22Rv1 (cell line): Measurements from ENCODE around the gene COG5.
A peak's percentile ranks its signal among the peaks of the same experiment; 100 is the strongest.

ENCODE experiments used
- H3K27ac ChIP-seq: fragments of 450-650 bp; 2 replicates; pipeline ENCODE4 v1.5.1; 2017
- ZFX ChIP-seq: fragments of 450-650 bp; IDR thresholded peaks from 2 replicates; pipeline ENCODE4 v1.6.1; 2017; ENCODE audit warnings: antibody characterized with exemption, borderline replicate concordance
- TF ChIP-seq, protein P1 (sequence below): fragments of 450-650 bp; IDR thresholded peaks from 2 replicates; pipeline ENCODE4 v1.5.1; 2017; ENCODE audit warnings: mild to moderate bottlenecking

Gene COG5

DNA sequence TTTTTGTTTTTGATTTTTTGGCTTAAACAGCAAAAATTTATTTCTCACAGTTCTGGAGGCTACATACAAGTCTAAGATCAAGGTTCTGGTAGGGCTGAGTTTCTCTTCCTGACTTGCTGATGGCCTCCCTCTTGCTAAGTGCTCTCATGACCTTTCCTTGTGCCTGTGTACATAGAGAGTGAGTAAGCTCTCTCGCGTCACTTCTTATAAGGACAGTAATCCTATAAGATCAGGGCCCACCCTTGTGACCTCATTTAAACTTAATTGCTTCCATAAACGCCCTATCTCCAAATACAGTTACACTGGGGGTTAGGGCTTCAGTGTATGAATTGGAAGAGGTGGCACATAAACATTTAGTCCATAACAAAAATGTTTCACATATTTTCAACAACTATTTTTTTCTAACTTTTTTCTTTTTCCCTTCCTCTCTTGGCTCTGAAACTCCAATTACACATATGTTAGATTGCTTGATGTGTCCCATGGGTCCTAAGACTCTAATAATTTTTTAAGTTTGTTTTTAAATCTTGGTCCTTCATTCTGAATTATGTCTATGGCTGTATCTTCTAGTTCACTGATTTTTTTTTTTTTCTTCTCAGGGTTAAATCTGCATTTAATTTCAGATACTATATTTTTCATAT lies 245.1 kb downstream of the COG5 start:
- TF ChIP-seq, protein P1, sequence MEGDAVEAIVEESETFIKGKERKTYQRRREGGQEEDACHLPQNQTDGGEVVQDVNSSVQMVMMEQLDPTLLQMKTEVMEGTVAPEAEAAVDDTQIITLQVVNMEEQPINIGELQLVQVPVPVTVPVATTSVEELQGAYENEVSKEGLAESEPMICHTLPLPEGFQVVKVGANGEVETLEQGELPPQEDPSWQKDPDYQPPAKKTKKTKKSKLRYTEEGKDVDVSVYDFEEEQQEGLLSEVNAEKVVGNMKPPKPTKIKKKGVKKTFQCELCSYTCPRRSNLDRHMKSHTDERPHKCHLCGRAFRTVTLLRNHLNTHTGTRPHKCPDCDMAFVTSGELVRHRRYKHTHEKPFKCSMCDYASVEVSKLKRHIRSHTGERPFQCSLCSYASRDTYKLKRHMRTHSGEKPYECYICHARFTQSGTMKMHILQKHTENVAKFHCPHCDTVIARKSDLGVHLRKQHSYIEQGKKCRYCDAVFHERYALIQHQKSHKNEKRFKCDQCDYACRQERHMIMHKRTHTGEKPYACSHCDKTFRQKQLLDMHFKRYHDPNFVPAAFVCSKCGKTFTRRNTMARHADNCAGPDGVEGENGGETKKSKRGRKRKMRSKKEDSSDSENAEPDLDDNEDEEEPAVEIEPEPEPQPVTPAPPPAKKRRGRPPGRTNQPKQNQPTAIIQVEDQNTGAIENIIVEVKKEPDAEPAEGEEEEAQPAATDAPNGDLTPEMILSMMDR: no peak
- no peak for TF ChIP-seq ZFX
- peak overlapping the region; percentile 10; the same call in 1 of the 2 replicates for H3K27ac ChIP-seq

DNA sequence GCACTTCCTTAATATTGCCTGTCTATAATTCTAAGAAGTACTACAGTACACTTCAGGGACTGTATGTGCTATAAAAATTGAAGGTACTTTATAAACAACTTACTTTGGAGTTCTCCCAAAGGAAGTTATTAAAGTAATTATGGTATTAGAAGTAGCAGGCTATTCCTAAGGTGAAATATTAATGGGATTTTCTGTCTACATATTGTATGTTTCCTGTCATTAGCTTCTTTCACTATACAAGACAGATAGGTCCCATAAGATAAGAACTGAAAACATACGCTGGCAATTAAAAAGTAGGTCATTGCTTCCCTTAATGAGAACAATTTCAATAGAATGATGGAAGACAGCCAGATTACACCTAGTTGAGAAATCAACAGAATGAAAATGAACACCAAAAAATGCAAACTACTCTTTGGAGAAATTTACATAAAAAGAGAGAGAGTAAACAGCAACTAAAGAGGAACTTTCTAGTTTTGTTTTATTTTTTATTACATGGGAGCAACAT lies 248.0 kb downstream of the COG5 start:
- no peak for TF ChIP-seq ZFX
- TF ChIP-seq, protein P1: no peak
- no peak overlapping the region for H3K27ac ChIP-seq

DNA sequence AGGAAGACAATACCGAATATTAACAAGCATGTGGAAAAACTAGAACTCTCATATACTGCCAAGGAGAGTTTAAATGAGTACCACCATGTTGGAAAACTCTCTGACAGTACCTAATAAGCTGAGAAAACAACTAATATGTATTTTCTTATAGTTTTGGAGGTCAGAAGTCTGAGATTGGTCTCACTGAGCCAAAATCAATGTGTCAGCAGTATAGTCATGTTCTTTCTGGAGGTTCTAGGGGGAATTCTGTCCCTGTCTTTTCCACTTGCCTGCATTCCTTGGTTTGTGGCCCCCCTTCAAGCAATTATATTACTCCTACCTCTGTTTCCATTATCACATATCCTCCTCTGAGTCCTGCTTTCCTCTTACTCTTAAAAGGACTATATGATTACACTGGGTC lies 250.4 kb downstream of the COG5 start:
- TF ChIP-seq ZFX: no peak
- TF ChIP-seq, protein P1: no peak
- no peak overlapping the region for H3K27ac ChIP-seq

DNA sequence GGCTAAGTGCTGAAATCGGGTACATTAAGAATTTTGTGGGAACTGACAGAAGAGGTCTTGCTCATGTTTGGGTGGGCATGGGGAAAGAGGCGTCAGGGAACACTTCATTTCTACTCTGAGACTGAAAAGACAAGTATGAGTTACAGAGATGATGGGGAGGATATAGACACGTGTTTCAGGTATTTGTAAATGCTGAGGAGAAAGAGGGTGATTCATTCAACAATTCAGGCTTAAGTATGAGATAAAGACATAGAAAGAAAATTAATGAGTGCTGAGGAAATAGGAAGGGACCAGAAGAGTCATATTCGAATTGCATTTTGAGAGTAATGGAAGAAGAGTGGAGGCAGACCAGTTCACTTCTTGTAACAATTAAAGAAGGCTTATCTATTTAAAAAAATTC lies 251.3 kb downstream of the COG5 start:
- TF ChIP-seq, protein P1: no peak
- no peak for TF ChIP-seq ZFX

DNA sequence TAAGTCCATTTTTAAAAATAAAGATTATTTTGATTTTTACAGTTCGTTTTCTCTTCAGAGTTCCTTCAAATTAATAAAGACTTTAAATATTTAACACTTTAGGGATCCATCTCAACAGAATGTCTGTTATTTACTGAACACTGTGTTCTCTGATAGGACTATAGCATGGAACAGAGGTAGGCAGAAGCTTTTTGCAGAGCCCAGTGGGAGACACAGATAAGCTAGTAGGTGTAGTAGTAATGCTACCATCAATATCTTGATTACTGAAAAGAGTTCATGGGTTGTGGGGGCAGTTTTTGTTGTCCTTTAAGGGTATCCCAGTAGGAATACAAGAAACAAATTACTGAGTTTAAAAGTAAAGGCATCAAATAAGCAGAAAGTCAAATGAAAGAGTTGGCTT lies 254.4 kb downstream of the COG5 start:
- no peak overlapping the region for H3K27ac ChIP-seq

More for the DNA sequence above, 251.3 kb downstream of the COG5 start:
- H3K27ac ChIP-seq: no peak overlapping the region

DNA sequence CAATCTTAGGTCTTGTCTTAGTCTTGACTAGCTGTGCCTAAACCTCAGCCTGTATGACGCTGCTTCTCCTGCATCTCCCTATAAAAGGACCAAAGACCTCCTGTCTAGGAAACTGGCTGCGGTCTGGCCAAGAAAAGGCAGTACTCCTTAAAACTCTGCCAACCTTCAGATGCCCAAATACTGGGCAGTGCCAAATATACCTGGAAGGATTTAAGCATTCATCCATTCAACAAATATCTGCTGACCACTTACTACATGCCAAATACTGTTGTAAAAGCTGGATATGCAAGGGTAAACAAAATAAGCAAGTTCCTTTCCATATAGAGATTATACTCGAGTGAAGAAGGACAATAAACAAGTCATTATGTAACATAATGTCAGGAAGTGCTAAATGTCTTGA lies 259.1 kb downstream of the COG5 start:
- TF ChIP-seq ZFX: no peak
- TF ChIP-seq, protein P1: no peak
- H3K27ac ChIP-seq: no peak overlapping the region

More for the DNA sequence above, 254.4 kb downstream of the COG5 start:
- no peak for TF ChIP-seq ZFX
- TF ChIP-seq, protein P1: no peak

DNA sequence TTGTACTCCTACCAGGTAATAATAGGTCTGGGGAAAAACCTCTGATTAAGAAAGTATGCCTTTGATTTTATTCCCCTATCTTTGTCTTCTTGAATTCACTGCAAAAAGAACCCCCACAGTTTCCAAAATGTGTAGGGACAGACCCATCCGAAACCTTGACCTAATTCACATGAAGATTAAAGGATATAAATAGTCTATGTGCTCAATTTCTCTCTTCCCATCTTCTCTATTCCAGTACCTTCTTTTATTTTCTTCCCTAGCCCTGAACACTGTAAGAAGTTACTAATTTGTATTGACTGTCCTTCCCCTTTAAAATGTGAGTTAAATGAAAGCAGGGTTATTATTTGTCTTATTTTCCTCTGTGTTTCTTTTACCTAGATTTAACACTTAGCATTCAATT lies 259.7 kb downstream of the COG5 start:
- no peak for TF ChIP-seq ZFX
- TF ChIP-seq, protein P1: no peak
- H3K27ac ChIP-seq: no peak overlapping the region
